Measurements from ENCODE around the gene LRRC42.

DNA sequence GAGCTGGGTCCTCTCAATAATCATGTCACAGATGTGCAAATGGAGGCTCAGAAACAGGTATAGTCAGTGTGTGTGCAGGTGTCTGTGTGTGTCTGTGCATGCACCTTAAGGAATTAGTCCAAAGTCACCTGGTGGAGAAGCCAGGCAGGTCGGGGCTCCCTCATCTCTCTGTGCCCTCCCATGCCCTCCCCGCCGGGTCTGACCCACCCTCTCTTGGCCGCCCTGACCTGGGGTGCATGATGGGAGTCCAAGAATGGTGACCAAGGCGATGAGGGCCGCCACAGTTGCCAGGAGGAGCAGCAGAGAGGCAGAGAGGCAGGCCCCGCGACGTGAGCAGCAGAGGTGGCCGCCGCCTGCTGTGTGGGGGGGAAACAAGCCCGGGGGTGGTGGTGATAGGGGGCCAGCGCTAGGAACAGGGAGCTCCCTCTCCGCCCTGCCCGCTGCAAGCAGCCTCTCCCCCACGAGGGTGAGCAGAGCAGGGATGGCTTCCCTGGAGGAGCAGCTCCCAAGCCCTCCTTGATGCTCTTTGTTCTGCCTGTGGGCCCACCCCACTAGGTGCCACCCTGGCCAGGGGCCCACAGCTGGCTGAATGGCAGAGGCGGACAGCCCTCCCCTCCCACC lies 68.0 kb downstream of the LRRC42 start:
- TF ChIP-seq EZH2phosphoT487 (conservative IDR thresholded peaks at IDR 0.05; ENCODE audit: low read length) (no peak), CTCF (IDR thresholded peaks at IDR 0.05; ENCODE audit: insufficient read depth, low read length, poor library complexity, severe bottlenecking) (no peak)

All from SU-DHL-6 (cell line).